Bronchial epithelial cell (primary cell): ENCODE results near the gene LTBP1. TPM values are rescaled to one million over a fixed set of nuclear protein-coding genes. Genes with fewer than 3 reads are reported as not detected.

Experiments used
- DNase-seq: peaks from one replicate; pipeline ENCODE4 v3.0.0-alpha.2; 2010; ENCODE audit warnings: low read depth
- FAIRE-seq: peaks from 2 replicates; lab custom pipeline; 2011; peaks lifted over from hg19 to GRCh38; lab: Jason Lieb, UNC
- H3K27me3 ChIP-seq: 2 replicates; pipeline ENCODE4 v1.5.1; 2011; ENCODE audit warnings: low read length; ENCODE audit not compliant: control insufficient read depth, insufficient read depth
- H3K36me3 ChIP-seq: 2 replicates; pipeline ENCODE4 v1.5.1; 2011; ENCODE audit warnings: low read length; ENCODE audit not compliant: control insufficient read depth, insufficient read depth
- H3K4me3 ChIP-seq: 2 replicates; pipeline ENCODE4 v1.5.1; 2011; ENCODE audit warnings: mild to moderate bottlenecking, low read depth, low read length, control low read depth
- CTCF ChIP-seq: IDR thresholded peaks from 2 replicates; pipeline ENCODE4 v1.5.1; 2011; ENCODE audit warnings: mild to moderate bottlenecking, moderate library complexity, low read length, control low read depth, inconsistent platforms; ENCODE audit not compliant: insufficient read depth, severe bottlenecking
- total RNA-seq: library from RNA; depleted of rRNA; stranded (reverse); fragments of >200 nt; gene quantifications from 2 replicates; pipeline ENCODE4 v1.2.1, GENCODE V29; 2014

Gene LTBP1
- total RNA-seq, 1 donor from 2014 or later: 6.6 TPM

DNA sequence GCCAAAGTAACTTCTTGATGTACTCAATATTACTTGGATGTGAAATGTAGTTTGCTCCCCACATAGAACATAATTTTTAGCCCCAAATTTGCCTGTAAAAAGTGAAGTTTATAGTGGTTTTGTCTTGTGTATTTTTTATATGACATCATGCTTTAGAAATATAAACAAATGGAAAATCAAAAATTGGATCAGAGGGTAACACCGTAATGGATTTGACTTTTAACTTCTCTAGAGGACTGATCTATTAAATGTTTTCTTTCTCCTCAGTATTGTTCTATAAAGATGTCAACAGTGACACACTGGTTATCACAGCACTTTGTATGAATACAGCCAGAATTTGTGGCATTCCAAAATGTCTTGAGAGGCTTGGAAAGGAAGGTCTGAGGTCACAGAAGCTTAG lies 484.1 kb downstream of the LTBP1 start:
- no peak for TF ChIP-seq CTCF
- Histone ChIP-seq H3K4me3 (no peak overlapping the region), H3K36me3 (no peaks in the 10 kb centered on the region), H3K27me3 (no peaks in the 10 kb centered on the region)
- FAIRE-seq (no peak), DNase-seq (no peak)

- H3K4me3 ChIP-seq: no peak overlapping the region
- TF ChIP-seq CTCF: no peak
- no peak for DNase-seq
- no peaks in the 10 kb centered on the region for H3K36me3 ChIP-seq
- no peak for FAIRE-seq
- no peaks in the 10 kb centered on the region for H3K27me3 ChIP-seq
Measured at GRCh38 chr2:33432871-33433270, 486.1 kb downstream of the LTBP1 start.

DNA sequence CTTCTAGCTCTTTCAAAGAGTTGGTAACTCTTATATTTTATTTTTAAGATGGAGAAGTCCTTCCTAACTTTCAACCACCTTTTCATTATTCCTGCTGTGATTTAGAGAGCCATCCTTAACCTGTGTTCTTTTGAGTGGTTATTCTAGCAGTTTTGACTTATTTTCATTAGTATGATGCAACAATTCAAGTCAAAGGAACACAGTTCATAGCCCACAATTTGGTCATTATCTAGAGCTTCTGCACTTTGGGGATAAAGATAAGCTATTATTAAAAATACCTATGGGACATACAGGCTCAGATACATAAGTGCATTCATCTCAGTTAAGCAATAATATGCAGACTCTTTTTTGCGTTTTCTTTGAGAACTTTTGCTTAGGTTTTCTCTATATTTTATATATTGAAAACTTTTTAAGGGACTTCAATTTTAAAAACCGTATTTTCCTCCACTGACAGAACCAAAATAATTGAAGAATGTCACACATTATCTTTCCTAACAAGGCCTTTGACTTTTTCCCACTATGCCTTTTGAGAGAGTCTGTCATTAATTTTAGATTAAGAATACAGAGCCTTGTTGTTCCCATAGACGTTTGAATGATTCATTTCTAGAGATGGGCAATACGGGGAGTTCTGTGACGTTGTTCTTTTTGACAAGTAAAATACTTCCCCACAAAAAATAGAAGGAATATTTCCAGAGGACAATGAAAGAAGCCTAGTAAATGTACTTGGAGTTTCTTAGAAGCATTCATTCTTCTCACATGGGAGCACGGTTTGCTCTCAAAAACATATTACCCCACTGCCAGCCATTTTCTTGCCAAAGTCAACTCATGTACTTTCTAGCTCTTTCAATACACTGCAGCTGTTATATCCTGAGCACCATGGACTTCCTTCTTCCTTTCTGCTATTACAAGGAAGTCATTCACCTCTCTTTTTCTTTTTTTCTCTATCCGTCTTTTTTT lies 486.8 kb downstream of the LTBP1 start:
- DNase-seq (no peak), FAIRE-seq (no peak)
- Histone ChIP-seq H3K36me3 (no peaks in the 10 kb centered on the region), H3K4me3 (no peak overlapping the region), H3K27me3 (no peaks in the 10 kb centered on the region)
- TF ChIP-seq CTCF: no peak

DNA sequence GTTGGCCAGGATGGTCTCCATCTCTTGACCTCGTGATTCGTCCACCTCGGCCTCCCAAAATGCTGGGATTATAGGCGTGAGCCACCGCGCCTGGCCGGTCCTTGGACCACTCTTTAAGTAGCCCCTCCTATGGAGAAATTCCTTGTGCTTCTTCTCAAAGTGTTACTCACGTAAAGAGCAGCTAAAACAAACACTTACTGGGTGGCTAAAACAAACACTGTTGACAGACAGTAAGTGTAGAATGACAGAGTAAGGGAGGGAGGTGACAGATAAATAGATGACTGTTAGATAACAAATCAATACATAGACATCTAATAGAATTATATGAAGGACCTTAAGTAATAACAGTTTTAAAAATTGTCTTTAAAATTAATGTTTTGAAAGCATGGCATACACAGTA lies 488.8 kb downstream of the LTBP1 start:
- H3K27me3 ChIP-seq: no peaks in the 10 kb centered on the region
- no peak overlapping the region for H3K4me3 ChIP-seq
- H3K36me3 ChIP-seq: no peaks in the 10 kb centered on the region
- TF ChIP-seq CTCF: no peak
- FAIRE-seq (no peak), DNase-seq (no peak)

- H3K4me3 ChIP-seq: no peak overlapping the region
- H3K36me3 ChIP-seq: no peaks in the 10 kb centered on the region
- H3K27me3 ChIP-seq: no peaks in the 10 kb centered on the region
- DNase-seq (no peak), FAIRE-seq (no peak)
- TF ChIP-seq CTCF: no peak
Measured at GRCh38 chr2:33436083-33436482, 489.3 kb downstream of the LTBP1 start.

GRCh38 chr2:33437297-33437696 lies 490.5 kb downstream of the LTBP1 start:
- DNase-seq (no peak), FAIRE-seq (no peak)
- H3K4me3 ChIP-seq: no peak overlapping the region
- no peaks in the 10 kb centered on the region for H3K36me3 ChIP-seq
- TF ChIP-seq CTCF: no peak
- H3K27me3 ChIP-seq: no peaks in the 10 kb centered on the region
